GM21723 (cell line): Measurements from ENCODE around the gene TESK2.
"Not testable (repeated sequence)": the region's sequence is repeated elsewhere in the genome, so short reads cannot be mapped to it uniquely, and the experiment has no call there.

Experiments
- ATAC-seq: cut with Tn5 transposase; IDR thresholded peaks from one replicate; pipeline ENCODE4 v1.9.1; 2021; ENCODE audit warnings: mild to moderate bottlenecking, moderate library complexity; ENCODE audit not compliant: unreplicated experiment

Gene TESK2

DNA sequence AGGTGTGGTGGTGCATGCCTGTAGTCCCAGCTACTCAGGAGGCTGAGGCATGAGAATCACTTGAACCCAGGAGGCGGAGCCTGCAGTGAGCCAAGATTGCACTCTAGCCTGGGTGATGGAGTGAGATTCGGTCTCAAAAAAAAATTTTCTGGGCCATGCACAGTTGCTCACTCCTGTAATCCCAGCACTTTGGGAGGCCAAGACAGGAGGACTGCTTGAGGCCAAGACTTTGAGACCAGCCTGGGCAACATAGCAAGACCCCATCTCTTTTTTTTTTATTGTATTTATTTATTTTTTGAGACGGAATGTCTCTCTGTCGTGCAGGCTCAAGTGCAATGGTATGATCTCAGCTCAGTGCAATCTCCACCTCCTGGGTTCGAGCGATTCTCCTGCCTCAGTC, 16.8 kb downstream of the TESK2 start:
- ATAC-seq, result not testable (repeated sequence)

DNA sequence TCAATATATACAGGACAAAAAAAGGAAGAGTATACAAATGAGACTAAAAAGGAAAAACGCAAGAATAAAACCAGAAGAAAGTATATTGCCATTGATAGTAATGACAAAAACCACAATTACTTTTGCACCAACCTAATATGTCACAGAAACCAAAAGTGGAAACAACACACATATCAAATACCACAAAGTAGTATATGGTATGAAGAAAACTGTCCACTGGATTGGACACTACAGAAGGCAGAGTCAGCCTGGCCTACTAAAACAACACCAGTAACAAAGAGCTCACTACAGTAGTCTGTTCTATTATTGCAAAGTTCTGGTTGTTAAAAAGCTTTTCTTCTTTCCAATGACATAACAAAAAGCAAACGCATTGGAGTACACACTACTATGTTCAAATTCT, 17.7 kb downstream of the TESK2 start:
- ATAC-seq, result no peak

DNA sequence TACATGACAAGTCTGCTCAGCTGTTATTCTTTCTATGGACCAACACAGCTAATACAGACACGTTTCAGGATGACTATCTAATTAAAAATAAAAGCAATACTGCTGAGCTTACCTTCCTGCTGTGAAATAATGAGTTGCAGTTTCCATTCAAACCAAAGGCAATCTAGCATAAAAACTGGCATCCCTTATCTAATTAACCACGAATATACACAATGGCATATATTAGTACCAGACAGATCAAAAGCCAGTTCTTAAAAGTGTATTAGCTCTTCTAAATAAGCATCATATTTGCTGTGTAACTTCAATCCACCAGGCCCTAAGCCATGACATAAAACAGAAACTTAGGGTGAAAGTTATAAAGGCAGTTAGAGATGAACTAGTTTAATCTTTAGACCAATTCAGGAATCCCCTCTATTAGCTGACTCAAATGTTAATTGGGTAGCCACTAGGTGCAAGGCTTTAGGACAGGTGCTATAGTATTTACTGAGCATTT, 20.6 kb downstream of the TESK2 start:
- no peak for ATAC-seq

DNA sequence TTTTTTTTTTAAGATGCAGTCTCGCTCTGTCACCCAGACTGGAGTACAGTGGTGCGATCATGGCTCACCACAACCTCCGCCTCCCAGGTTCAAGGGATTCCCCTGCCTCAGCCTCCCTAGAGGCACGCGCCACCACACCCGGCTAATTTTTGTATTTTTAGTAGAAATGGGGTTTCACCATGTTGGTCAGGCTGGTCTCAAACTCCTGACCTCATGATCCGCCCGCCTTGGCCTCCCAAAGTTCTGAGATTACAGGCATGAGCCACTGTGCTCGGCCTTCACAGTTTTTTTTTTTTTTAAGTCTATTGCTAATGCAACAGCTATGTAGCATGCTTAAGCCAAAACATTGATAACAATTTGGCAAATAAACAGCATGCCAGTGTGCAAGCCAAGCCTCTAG, 23.6 kb downstream of the TESK2 start:
- ATAC-seq, result not testable (repeated sequence)

DNA sequence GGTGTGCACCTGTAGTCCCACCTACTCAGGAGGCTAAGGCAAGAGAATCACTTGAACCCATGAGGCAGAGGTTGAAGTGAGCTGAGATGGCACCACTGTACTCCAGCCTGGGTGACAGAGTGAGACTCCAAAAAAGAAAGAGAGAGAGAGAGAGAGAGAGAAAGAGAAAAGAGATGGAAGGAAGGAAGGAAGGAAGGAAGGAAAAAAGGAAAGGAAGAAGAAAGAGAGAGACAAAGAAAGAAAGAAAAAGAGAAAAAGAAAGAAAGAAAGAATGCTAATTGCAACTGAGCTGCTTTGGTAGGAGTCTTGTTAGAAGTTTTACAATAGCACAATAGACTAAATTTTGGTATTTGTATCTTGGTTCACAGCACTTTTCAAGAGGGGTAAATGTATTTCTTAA, 25.7 kb downstream of the TESK2 start:
- ATAC-seq, result no peak

DNA sequence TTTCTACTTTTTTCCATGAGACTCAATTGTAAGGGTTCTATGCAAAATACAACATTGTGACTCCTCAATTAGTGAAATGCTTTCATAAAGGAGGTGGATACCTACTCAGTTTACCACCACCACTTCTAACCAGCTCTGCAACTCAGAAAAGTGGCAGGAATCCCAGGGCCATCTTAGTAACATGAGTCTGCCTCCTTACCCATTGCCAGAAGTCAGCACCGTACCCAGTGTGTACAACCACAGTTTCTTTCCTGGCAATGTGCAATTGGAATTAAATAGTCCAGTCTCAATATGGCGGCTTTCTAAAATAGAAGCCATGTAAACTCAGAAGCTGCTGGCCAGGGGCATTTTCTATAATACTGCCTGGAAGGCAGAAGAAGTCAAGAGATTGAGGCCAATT, 32.1 kb downstream of the TESK2 start:
- ATAC-seq, result no peak

DNA sequence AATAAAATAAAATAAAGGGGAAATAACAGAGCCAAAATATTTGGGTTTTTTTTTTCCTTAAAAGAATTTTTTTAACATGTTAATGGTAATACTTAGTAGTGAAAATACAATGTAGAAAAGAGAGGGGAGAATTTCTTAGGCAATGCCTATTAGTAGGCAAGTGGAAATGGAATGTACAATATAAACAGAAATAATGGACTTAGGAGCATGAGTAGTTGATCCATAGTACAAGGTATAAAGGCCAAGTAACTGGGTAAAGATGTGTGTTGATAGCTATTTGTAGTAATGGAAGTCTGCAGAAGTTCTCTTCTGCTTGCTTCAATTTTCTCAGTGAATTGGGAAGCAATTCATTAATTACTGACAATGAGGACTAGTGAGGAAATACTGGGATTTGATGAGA, 34.4 kb downstream of the TESK2 start:
- no peak for ATAC-seq

DNA sequence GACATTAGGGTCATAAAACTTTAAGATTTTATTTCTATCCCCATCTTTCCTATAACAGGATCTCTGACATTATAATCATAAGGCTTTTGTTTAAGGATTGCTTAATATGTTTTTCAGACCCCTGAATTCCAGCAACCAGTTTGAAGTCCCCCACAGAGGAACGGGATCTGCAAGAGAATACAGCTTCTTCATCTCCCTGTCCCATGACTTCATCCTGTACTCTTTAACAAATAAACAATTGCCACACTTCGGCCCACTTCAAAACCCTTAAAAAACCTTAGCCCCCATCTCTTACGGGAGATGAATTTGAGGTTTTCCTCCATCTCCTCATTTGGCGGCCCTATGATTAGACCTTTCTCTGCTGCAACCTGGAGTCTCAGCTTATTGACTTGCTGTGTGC, 35.8 kb downstream of the TESK2 start:
- no peak for ATAC-seq

DNA sequence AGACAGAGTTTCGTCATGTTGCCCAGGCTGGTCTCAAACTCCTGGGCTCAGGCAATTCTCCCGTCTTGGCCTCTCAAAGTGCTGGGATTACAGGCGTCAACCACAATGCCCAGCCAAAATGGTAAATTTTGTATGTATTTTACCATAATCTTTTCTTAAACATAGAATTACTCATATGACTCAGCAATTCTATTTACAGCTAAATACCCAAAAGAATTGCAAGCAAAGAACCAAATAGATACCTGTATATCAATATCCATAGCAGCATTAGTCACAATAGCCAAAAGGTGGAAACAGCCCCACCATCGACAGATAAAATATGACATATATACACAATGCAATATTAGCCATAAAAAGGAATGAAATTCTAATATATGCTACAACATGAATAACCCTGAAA, 36.5 kb downstream of the TESK2 start:
- no peak for ATAC-seq

DNA sequence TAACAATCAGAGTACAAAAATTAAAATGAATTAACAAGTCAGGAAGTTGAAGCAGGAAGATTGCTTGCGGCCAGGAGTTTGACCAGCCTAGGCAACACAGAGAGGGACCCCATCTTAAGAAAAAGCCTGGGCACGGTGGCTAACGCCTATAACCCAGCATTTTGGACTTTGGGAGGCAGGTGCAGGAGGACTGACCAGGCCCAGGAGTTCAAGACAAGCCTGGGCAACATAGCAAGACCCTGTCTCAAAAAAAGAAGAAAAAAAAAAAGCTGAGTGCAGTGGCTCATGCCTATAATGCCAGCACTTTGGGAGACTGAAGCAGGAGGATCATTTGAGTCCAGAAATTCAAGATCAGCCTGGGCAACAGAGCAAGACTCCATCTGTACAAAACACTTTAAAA, 38.5 kb downstream of the TESK2 start:
- ATAC-seq, result no peak

DNA sequence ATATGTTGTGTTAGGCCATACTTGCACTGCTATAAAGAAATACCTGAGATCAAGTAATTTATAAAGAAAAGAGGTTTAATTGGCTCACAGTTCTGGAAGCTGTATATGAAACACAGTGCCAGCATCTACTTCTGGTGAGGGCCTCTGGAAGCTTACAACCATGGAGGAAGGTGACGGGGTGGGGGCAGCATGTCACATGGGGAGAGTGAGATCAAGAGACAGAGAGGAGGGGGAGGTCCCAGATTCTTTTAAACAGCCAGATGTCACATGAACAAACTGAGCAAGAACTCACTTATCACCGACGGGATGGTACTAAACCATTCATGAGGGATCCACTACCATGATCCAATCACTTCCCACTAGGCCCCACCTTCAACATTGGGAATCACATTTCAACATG, 42.6 kb downstream of the TESK2 start:
- no peak for ATAC-seq

DNA sequence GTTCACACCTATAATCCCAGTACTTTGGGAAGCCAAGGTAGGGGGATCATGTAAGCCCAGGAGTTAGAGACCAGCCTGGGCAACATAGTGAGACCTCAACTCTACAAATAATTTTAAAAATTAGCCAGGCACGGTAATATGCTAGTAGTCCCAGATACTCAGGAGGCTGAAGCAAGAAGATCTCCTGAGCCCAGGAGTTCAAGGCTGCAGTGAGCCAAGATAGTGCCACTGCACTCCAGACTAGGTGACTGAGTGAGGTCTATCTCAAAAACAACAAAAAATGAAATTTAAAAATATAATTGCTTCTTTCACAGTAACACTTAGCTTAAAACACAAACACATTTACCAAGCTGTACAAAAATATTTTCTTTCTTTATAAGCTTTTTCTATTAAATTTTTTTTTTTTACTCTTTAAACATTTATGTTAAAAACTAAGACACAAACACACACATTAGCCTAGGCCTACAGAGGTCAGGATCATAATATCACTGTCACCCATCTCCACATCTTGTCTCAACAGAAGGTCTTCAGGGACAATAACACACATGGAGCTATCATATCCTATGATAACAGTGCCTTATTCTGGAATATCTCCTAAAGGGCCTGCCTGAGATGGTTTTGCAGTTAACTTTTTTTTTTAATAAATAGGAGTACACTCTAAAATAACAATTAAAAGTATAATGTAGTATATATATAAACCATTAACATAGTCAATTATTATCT, 43.9 kb downstream of the TESK2 start:
- no peak for ATAC-seq

DNA sequence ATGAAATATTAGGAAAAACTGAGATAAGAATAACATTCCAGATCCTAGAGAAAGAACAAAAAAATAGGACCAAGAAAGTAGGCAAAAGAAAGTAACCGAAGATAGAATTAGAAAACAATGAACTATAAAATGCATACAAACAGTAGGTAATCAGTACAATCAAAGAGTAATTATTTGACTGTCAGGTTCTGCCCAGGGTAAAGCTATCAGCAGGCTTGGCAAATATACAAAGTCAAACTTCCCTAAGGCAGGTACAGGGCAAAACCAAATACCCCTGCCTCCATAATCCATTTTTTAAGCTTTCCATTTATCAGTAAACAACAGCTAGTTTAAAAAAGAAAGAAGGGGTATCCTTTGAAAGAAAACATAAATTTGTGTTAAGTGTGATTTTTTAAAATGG, 44.4 kb downstream of the TESK2 start:
- ATAC-seq, result no peak

DNA sequence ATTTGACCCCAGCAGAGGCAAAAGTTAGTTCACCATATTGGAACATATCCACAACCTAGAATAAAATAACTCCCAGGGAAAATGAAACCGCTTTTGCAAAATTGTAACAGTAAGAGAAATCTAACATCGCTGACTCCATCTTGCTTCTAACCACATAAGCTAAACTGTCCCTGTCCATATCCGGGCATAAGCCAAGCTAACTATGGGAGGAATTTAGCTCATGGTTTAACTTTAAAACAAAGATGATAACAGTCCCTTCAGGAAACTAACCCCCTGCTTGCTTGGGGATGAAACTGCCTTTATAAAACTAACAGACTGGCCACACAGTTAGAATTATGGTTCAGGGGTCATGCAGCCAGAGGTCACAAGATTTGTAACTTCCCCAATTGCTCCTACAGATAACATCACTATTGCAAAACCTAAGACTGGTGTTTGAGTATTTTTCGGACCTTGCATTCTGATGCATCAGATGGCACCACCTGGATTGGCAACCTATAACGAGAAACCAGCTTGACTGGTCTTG, 46.3 kb downstream of the TESK2 start:
- ATAC-seq, result no peak

DNA sequence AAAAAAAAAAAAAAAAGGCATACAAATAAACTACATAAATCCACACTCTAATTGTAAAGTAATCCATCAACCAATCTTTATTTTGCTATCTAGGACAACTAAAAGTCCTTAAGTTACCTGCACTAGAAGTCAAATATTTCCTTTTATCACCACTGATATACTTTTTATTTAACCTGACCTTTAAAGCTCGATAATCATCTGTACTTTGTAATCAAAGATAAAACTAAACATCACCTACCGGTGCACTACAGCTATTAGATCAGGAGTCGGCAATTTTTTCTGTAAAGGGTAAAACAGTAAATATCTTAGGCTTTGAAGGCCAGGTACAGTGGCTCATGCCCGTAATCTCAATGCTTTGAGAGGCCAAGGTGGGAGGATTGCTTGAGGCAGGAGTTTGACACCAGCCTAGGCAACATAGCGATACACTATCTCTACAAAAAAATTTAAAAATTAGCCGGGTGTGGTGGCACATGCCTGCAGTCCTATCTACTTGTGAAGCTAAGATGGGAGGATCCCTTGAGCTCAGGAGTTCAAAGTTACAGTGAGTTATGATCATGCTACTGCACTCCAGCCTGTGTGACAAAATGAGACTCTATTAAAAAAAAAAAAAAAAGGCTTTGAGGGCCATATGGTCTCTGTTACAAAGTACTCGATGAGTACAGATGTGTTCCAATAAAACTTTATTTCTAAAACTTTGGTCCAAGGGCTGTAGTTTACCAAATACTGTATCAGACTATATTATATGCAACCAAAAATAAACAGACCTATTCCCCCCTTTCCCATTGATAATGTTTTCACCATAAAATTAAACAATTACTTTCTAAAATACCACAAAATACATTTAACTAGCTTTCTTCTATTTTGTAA, 47.1 kb downstream of the TESK2 start:
- no peak for ATAC-seq

DNA sequence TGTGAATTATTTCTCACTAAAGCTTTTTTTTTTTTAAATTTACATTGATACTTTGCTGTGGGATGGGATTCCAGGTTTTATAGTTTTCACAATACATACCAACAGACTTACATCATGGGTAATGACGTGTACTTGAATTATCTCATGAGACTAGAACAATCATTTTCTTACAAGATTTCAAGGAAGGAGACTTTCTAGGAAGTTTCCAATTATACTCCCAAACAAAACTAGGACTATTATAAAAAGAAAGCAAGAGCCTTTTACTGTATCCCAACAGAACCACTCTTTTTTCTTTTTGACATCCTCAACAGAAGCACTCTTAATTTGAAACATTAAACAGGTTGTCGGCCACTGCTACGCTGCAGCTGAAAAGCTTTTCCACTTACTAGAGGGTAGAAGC, 48.7 kb downstream of the TESK2 start:
- no peak for ATAC-seq

DNA sequence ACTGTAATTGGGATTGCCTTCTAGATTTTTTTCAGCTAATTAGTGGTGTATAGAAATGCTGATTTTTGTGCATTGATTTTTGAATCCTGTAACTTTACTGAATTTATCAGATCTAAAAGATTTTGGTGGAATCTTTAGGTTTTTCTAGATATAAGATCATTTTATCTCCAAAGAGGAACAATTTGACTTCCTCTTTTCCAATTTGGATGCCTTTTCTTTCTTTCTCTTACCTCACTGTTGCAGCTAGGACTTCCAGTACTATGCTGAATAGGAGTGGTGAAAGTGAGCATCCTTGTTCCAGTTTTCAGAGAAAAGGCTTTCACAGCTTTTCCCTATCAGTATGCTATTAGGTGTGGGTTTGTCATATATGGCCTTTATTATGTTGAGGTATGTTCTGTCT, 53.6 kb downstream of the TESK2 start:
- no peak for ATAC-seq

DNA sequence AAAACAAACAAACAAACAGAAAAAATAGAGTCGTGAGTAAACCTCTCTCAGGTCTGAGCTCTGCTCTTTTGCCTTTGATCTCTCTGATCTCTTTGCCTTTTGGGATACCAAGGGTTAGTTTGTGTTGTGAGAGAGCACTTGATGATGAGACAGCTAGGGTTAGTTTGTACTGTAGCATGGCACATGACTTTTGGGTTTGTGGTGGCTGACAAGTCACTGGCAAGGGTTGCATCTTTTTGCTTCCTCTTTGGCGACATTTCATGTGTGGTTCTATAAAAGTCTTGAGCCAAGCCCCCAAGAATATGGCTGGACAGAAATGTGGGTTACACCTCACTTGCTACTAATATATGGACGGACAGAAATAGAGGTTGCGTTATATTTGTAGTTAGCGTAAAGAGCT, 60.5 kb downstream of the TESK2 start:
- no peak for ATAC-seq

DNA sequence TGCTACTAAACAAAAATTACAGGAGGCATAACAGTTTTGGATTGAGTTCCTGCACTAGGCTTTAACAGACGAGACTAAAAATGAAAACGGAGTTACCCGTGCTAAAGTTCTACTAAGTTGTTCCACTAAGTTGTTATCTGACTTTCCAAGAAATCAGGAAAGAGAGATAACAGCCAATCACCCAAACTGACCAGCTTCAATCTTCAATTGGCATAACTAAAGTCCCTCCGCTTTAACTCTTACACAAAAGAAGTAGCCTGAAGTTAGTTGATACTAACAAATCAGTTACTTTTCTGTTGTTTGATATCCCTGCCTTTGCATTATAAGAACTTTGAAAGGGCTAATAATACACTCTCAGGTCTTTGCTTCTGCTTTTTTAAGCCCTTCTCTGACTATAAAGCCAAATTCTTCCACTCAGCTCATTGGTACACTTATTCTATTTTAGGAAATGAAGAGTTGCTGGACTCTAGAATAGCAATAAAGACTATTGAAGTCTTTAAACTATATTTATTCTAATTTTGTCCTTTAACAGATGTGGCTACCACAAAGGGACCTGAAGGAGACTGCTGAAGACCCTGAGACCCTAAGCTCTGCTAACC, 61.3 kb downstream of the TESK2 start:
- no peak for ATAC-seq

DNA sequence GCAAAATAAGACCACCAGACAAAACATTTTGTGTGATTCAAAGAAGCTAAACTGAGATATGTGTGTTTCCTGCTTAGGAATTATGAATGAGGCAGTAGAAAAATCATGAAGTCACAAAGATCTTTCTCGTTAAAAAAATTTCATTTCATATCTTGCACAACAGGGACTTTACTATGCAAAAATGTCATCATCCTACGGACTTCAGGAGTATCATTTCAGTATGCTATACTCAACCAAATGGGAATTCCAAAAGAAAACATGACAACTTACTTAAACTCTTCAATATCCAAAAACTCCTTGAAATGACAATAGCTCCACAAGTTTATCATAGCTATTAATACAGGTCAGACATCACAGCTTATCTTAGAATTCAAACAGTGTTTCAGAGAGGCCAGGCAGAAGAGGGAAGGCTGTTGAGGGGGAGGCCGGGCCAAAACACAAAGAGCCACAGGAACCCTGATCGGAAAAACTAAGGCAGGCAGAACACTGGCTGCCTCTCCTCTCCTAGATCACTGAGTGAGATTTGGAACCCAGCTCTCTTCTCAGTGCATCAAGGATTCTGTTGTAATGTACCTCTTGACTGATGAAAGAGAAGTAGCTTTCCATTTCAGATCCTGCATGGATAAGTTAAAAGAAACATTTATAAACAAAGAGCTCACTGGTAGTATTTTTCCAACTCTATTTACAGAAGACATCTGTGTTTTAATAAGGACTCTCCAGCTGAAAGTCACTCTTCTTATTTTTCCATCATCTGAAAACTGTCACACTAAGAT, 66.9 kb downstream of the TESK2 start:
- no peak for ATAC-seq

DNA sequence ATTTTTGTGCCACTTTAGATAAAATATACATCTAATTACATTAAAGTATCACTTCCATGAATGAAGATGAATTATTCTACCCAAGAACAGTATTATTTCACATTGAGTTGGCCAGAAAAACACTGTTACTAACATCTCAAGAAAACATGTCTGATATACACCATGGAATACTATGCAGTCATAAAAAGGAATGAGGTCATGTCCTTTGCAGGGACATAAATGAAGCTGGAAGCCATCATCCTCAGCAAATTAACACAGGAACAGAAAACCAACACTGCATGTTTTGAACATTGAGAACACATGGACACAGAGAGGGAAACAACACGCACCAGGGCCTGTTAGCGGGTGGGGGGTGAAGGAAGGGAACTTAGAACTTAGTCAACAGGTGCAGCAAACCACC, 69.0 kb downstream of the TESK2 start:
- no peak for ATAC-seq
